Left renal pelvis (tissue), 4 donors: Measurements from ENCODE around the gene MBLAC1. TPM values are rescaled to one million over a fixed set of nuclear protein-coding genes. Genes with fewer than 3 reads are reported as not detected.
A peak's percentile ranks its signal among the peaks of the same experiment; 100 is the strongest.

Experiments used
- DNase-seq, 4 donors: peaks; one replicate each; pipeline ENCODE4 v3.0.0-alpha.2; 2013; ENCODE audit warnings: low read depth in 4 of 4, low spot score in 3 of 4
- polyA plus RNA-seq, 4 donors: library from polyadenylated mRNA; unstranded; fragments of 120-200 nt; gene quantifications; one replicate each; pipeline ENCODE4 v1.2.1, GENCODE V29; 2013; ENCODE audit not compliant: insufficient read length in 4 of 4

Gene MBLAC1
- polyA plus RNA-seq, 4 donors, result 0.99 to 2.3 (median 1.6) TPM

DNA sequence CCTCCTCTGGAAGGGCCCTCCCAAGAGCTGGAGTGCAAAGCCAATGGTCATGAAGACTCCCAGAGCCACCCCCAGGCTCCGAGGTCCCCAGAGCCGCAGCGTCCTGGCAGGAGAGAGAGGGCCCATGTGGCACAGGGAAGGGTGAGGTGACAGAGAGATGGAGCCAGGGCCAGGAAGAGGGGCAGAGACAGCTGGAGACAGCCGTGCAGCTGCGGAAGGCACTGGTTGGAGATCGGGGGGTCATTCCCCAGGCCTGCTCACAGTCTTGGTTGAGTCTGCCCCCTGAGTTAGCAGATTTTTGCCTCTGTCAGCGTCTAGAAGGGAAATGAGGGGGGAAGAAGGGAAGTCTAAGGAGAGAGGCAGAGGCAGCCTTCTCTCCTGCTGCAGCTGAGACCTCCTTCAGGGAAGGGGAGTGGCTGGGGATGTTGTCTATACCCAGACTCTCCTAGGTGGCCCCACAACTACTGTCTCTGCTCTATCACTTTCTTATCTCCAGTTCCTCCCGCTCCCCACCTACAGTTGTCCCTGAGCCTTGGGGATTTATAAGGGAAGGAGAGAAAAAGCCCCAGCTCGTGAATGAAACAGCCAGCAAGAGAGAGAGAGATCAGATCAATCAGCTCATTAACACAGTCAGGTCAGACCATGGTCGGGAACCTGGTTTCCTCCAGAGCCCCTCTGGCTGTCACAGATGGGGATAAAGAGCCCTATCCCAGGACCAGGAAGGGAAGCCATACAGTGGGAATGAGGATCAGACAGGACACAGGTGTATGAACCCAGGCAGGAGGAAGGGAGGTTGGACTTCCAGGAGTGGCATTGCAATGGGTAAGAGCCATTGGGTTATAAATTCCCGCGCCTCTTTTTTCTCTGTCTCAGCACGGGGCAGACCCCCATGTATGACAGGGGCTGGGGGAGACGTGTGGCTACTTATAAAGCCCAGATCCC is 40.5 kb downstream of the MBLAC1 start:
- DNase-seq, result no peak

DNA sequence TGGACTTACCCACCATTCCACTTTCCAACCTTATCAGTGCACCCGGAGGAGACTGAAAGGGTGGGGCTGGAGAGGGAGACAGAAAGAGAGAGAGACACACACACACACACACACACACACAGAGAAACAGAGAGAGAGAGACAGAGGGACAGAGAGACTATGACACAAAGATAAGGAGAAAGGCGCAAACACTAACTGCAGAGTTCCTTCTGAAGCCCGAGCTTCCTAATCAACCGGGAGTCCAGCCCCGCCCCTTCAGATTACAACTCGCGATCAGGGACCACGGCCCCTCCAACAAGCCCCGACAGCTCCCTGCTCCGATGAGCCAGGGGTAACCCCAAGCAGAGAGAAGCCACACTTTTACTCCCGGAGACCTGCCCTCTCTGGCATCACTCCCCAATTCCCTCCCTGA is 41.2 kb downstream of the MBLAC1 start:
- no peak for DNase-seq

DNA sequence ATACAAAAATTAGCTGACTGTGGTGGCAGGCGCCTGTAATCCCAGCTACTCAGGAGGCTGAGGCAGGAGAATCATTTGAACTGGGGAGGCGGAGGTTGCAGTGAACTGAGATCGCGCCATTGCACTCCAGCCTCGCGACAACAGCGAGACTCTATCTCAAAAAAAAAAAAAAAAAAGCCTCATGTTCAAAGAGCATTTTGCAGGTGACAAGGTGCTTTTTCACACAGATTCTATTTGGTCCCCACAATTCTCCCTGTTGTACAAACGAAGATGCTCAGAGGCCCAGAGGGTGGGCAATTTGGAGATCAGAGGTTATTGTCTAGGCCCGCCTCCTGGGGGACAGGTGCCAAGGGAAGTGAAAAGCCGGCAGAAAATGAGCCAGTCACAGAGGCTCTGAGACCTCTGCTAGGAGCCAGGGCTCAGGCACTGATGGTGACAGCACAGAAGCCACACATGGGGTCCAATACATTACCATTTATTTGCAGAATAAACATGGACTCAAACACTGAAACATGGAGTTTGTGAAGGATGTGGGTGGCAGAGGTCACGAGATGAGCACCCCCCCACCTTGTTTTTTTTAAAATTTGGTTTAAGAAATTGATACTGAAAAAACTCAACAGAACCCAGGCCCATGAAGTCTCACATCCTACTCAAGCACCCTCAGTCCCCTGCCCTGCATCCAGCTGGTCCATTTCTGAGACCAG is 42.5 kb downstream of the MBLAC1 start:
- no peak for DNase-seq

DNA sequence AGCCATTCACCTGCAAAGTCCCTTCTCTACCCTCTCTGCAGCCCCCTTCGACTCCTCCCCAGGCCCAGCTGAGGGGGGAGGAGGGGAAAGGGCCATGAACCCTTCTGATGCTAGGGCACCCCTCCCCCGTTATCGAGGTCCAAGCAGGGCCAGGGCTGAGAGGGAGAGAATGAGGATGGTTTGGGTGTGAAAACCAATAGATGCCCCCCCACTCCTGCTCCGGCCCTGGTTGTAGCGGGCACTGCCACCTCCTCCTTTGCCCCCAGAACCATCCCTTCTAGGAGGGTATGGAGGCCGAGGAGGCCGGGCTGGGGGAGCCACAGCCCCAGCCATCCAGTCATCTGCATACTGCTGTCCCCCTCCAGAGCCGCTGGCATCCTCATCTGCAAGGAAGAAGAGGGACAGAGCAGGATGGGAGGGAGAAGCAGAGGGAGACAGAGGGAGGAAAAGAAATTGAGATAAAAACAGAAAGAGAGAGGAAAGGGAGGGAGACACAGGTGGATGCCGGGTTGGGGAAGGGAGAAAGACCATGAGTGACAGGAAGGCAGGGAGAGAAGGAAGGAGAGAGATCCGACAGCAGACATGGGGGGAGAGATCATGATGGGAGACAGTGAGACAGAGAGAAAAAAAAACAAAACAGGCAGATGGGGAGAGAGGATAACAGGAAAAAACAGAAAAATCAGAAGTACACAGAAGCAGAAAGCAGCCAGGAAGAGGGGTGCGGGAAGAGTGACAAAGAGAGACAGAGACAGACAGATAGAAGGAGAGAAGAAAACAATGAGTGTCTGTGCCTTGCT is 43.5 kb downstream of the MBLAC1 start:
- no peak for DNase-seq

DNA sequence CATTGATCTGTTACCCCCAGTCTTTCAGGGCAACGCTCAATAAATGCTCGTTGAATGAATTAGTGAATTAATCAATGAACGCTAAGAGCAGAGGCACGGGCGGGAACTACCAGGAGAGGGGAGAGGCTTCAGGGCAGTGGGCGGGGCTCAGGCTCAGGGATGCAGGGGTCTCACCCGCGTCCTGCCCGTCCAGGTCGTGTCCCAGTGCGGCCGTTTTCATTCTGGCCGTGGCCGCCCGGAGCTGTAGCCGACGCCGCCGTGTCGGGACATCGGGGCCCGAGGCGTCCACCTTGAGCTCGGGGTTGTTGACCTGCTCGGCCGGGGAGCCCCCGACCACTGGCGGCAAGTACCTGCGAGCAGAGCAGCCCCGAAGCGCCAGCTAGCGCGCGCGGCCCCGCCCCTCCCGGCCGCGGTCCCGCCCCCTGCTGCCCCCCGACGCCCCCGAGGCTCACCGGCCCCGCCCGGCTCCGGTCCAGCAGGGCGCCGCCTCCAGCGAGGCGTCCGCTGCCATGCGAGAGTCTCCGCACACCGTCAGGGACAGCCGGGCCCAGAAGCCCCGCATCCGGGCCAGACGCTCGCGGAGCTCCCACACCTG is 44.4 kb downstream of the MBLAC1 start:
- no peak for DNase-seq

DNA sequence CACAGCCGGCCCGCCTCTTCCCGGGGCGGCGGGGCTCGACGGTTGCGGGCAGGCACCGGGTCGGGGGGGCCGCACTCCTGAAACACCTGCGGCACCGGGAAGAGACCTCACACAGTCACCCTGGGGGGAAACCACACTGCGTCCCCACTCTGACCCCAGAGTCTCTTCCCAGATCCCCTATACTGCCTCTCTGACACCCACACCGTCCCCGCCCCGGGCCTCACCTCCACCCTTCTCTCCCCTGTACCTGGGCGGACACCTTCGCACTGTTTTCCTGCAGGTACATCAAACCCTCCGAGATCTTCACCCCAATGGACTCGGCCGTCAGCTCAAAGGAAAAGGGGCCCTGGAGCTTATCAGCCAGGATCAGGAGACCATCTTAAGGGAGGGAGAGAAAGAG is 45.1 kb downstream of the MBLAC1 start:
- DNase-seq, result no peak

DNA sequence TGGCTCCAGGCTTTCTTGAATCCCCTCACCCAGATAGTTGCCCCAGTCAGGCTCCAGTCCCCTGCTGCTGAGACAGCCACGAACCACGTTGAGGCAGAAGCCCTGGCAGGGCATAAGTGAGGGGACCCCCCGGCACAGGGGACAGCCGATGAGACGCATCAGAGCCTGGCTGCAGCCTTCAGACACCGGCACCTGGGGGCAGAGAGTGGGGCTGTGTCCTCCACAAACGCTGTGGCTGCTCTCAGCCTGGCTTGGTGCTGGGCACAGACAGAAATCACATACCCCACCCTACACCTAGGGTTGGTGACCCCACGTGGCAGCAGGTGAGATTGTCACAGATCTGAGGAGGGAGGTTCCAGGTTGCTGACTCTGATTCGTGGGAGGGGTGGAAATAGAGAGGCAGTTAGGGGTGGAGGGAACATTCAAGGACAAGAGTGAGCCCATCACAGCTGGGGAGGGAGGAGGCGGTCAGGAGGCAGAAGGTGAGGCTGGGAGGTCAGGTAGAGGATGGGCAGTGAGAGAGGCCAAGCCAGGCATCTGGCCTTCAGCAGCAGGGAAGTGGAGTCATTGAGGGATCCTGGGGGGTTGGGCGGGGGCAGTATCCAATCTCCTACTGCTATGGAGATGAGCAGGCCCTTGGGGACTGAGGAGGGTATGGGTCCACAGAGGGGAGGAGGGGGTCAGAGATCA is 47.2 kb downstream of the MBLAC1 start:
- DNase-seq, result no peak

DNA sequence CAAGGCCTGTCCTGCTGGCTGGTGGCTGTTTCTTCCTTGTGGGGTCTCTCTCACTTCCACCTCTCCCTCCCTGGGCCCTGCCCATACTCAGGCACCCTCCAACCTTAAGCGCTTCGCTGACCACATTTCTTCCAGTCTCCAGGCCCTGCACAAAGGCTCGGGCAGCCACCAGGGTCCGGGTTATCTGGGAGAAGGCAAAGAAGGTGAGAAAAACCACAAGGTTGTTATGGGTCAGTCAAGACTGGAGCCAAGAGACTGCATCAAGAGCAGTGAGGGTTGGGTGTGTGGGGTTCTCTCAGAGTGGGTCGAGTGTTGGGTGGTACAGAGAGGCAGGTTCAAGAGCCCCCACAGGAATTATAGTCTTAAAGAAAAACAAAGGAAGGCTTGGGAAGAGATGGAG is 47.8 kb downstream of the MBLAC1 start:
- no peak for DNase-seq

DNA sequence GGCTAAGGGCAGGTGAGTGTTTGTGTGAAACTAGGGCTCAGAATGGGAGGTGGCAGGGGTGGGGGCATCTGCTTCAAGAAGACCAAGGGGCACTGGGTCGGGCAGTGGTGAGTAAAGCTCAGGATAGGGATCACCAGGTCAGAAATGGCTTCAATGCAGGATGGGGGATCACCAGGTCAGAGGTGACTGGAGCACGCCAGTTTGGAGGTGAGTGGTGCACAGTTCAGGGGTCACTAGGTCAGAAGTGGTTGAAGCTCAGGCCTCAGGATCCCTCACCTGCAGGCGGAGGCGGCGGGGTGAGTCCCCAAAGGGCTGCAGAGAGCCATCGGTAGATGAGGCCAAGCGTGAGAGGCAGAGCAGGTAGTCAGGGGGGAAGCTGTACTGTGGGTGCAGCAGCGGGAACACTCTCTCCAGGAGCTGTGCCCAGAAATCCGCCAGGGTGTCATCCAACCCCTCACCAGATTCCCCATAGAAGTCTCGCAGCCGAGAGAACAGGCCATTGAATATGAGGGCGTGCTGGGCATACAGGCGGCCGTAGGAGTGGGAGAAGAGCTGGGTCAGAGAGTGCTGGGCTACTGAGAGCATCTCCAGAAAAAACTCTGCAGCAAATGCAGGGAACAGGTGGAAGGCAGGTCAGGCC is 48.6 kb downstream of the MBLAC1 start:
- DNase-seq, result no peak

DNA sequence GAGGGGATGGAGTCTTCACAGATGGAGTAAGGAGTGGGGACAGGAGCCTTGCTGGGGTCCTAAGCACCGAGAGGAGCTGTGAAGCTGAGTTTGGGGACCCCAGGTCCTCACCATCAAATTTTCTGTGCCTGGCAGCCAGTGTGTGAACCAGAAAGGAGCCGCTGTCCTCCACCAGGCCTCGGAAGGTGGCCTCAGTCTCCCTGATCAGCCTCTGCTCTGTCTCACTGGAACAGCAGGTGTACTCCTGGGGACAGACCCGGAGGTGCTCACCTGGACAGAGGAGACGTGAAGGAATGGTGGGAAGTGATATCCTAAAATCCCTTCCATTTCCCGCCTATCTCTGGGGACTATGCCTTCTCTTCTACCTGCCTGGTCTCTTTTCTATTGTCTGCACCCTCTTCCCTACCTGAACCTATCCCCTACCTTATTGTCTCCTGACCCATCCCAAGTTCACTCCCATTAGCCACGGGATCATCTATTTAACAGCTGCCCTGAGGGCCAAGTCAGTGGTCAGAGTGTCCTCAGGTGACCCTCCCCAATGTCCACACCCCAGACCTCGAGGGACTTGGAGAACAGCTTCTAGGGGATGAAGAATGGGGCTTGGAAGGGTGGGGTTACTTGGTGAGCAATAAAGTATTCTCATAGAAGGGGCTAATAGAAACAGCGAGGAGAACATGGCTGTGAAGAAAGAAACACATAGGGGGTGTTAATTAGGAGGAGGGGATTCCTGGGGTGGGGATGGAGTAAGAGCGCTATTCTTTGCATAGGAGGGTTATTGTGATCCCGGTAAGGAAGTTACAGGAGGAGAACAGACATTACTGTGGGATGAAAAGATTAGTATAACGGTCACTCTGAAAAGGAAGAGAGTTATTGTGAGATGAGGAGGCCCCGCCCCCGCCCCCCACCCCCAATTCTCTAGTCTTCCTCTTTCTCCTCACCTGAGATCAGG is 49.6 kb downstream of the MBLAC1 start:
- no peak for DNase-seq

DNA sequence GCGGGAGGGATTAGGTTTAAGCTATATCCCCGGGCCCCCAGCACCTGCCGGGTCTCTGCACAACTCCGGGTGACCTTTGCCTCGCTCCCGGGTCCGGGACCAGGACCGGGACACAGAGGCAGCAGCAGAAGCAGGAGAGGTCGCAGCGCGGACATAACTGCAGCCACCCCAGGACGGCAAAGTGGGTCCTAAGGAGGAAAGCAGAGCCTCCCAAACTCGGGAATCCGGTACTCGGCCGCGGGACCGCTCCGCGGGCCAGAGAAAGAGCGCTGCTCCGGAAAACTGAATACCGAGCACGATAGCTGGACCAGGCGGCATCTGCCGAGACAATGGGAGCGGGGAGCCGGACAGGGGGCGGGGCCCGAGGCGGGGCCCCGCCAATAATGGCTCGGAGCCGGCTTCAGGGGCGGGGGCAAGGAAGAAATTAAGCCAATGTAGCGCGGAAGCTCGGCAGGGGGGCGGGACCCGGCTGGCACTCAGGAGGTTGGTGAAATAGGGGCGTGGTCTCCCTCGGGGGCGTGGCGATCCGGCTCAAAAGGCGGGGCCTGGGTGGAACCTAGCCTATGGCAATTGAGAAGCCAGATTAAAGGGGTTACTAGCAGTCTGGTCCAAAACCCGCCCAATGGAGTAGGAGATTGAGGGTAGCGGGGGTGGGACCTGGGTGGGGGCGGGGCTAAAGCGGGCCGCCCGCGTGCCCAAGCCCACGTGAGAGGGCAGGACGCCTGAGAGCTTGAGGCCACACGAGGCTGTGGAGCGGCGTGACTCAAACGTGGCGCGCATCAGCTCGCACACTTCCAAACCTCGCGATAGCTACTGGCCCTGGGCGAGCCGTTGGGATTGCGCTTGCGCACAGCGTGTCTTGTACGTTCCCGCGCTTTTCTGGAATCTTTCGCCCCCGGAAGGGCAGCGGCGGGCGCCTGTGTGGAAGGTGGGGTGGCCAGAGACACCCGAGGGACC is 50.6 kb downstream of the MBLAC1 start, which contains the start of the genes GPC2 and STAG3:
GPC2 (minus strand) TSS at position 337 of the 957 bp plus-strand sequence; CDS start at position 155, 182 bp downstream.
STAG3 (plus strand) TSS at position 874 of the 957 bp plus-strand sequence. CDS start 2,639 bp downstream, outside the sequence.
- peak; percentile 82 to 91 (median 88) for DNase-seq

Other genes starting within 250 kb of the MBLAC1 start
- not detected for gene OR2AE1, start 249.9 kb upstream of the MBLAC1 start, polyA plus RNA-seq
- 10 to 100 TPM; 28.8 to 39.6 (median 35.8) TPM for gene TRIM4, start 207.4 kb upstream of the MBLAC1 start, polyA plus RNA-seq
- gene GJC3, start 197.3 kb upstream of the MBLAC1 start, polyA plus RNA-seq, result 1 to 10 TPM in 3 of 4 donors, under 1 TPM in 1; 0.87 to 1.5 (median 1.2) TPM
- 10 to 100 TPM in 3 of 4 donors, 1 to 10 TPM in 1; 2.5 to 62.9 (median 43.6) TPM for gene AZGP1, start 150.9 kb upstream of the MBLAC1 start, polyA plus RNA-seq
- 10 to 100 TPM; 47.5 to 62.2 (median 58.1) TPM for gene ZKSCAN1, start 111.4 kb upstream of the MBLAC1 start, polyA plus RNA-seq
- 10 to 100 TPM; 18.1 to 22.8 (median 20.9) TPM for gene ZSCAN21, start 77.2 kb upstream of the MBLAC1 start, polyA plus RNA-seq
- 10 to 100 TPM; 35.6 to 57.3 (median 54.5) TPM for gene ZNF3, start 45.2 kb upstream of the MBLAC1 start, polyA plus RNA-seq
- 100 to 1,000 TPM; 103 to 137 (median 126) TPM for gene COPS6, start 38.0 kb upstream of the MBLAC1 start, polyA plus RNA-seq
- 100 to 1,000 TPM in 3 of 4 donors, 10 to 100 TPM in 1; 94.6 to 165 (median 144) TPM for gene MCM7, start 25.6 kb upstream of the MBLAC1 start, polyA plus RNA-seq
- 10 to 100 TPM; 26.1 to 39.2 (median 29.8) TPM for gene AP4M1, start 25.3 kb upstream of the MBLAC1 start, polyA plus RNA-seq
- gene TAF6, start 7.6 kb upstream of the MBLAC1 start, polyA plus RNA-seq, result 10 to 100 TPM; 46.3 to 69.7 (median 59.6) TPM
- gene CNPY4, start 7.3 kb upstream of the MBLAC1 start, polyA plus RNA-seq, result 10 to 100 TPM; 40.7 to 90.5 (median 45.0) TPM
- gene LAMTOR4, start 22.0 kb downstream of the MBLAC1 start, polyA plus RNA-seq, result 100 to 1,000 TPM in 1 of 4 donors, 10 to 100 TPM in 3; 79.5 to 129 (median 92.6) TPM
- gene TRAPPC14, start 31.8 kb downstream of the MBLAC1 start, polyA plus RNA-seq, result 10 to 100 TPM; 14.4 to 32.2 (median 19.1) TPM
- 10 to 100 TPM in 1 of 4 donors, 1 to 10 TPM in 3; 5.8 to 14.2 (median 8.1) TPM for gene GAL3ST4, start 41.6 kb downstream of the MBLAC1 start, polyA plus RNA-seq
- 10 to 100 TPM in 1 of 4 donors, 1 to 10 TPM in 3; 6.4 to 18.3 (median 8.8) TPM for gene GPC2, start 50.4 kb downstream of the MBLAC1 start, polyA plus RNA-seq
- 10 to 100 TPM; 11.3 to 31.0 (median 17.0) TPM for gene STAG3, start 51.0 kb downstream of the MBLAC1 start, polyA plus RNA-seq
- gene PVRIG, start 93.0 kb downstream of the MBLAC1 start, polyA plus RNA-seq, result 1 to 10 TPM; 3.5 to 8.5 (median 5.2) TPM
- 1 to 10 TPM; 5.0 to 8.9 (median 6.8) TPM for gene SPDYE3, start 180.7 kb downstream of the MBLAC1 start, polyA plus RNA-seq
- 10 to 100 TPM; 21.5 to 61.4 (median 32.0) TPM for gene PILRB, start 231.2 kb downstream of the MBLAC1 start, polyA plus RNA-seq
- 1 to 10 TPM; 4.1 to 6.9 (median 4.9) TPM for gene PILRA, start 246.5 kb downstream of the MBLAC1 start, polyA plus RNA-seq